GM21825 (cell line): ENCODE measurements around the gene CLDN15.
"Not testable (repeated sequence)": the region's sequence is repeated elsewhere in the genome, so short reads cannot be mapped to it uniquely, and the experiment has no call there.

Source experiments
- ATAC-seq: cut with Tn5 transposase; IDR thresholded peaks from one replicate; pipeline ENCODE4 v1.9.1; 2021; ENCODE audit warnings: mild to moderate bottlenecking, moderate library complexity; ENCODE audit not compliant: unreplicated experiment

CLDN15 gene

GRCh38 chr7:101222275-101222830, 15.2 kb downstream of the CLDN15 start:
- no peak for ATAC-seq

DNA sequence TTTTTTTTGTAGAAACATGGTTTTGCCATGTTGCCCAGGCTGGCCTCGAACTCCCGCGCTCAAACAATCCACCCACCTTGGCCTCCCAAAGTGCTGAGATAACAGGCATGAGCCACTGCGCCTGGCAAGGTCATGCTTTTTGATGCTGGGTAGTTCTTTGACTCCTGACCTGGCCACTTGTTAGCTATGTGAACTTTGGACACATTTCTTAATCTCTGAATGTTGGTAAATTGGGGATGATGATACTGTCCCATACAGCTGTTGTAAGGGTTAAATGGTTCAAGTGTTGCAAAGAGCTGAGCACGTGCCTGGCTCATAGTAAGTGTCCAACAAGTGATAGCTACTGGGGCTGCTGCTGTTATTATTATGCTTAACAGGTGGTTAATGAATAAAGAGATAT, 17.3 kb downstream of the CLDN15 start:
- no peak for ATAC-seq

GRCh38 chr7:101218236-101219125, 19.1 kb downstream of the CLDN15 start:
- peak; percentile 4 for ATAC-seq

DNA sequence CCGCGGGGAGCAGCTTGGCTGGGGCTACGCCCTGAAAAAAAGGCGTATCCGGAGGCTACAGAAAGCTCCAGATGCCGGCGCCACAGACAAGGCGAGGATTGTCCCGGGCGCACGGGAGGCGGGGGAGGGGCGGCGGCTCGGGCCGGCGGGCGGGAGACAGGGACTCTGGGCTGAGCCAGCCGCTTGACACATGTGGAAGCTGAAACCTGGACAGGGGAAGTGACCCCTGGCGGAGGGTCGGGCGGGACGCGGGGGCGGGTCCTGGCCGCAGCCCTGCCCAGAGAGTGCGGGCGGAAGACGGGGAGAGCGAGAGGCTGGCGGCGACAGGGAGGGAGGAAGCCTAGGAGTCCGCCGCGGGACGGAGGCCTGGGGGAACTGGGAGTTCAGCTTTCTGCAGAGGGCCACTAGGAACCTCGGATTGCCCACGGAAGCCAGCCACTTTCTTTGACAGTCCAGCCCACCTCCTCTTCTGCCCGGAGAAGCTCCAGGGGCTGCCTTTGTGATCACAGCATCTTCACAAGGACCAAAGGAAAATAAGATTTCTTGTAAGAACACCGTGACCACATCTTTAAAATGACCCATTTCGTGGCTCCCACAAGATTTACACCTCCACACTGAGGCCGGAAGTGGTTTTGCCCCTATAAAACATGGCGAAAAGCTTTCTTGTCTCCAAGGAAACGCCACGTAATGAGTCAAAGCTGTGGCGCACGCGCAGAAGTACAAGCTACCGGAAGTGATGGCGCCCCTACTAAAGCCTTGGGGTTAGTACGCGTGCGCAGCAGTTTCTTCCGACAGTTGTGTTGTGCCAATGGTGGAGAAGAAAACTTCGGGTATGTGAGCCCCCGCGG, 20.0 kb downstream of the CLDN15 start, which contains the start of the genes PLOD3 and ZNHIT1:
PLOD3 (minus strand) TSS at position 194 of the 848 bp plus-strand sequence. CDS start 307 bp downstream, outside the sequence.
ZNHIT1 (plus strand) TSS at position 778 of the 848 bp plus-strand sequence; CDS start at position 809, 31 bp downstream.
- ATAC-seq = peak; percentile 57

DNA sequence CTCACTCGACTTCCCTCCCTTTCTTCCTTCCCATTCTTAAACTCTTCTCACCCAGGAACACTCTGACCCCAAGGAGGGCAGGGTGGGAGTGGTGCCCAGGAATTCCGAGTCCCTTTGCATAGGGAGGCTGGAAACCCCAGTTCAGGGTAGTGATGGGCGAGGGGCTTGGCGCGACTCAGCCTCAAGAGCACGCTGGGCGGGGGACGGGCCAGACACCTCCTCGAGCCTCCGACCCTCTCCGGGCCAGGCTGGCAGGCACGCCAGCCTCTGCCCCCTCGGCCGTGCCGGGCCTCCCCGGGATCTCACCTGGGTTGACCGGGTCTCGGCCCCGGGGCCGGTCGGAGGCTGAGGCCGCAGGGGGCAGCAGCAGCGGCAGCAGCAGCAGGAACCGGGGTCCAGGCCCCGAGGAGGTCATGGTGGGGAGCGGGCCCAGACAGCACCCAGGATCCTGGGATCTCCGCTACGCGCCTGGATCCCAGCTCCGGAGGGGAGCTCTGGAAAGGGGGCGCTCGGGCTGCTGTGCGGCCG, 20.7 kb downstream of the CLDN15 start:
- peak; percentile 22 for ATAC-seq

- peak; percentile 2 for ATAC-seq
These were observed 21.4 kb downstream of the CLDN15 start for GRCh38 chr7:101216001-101216859.

DNA sequence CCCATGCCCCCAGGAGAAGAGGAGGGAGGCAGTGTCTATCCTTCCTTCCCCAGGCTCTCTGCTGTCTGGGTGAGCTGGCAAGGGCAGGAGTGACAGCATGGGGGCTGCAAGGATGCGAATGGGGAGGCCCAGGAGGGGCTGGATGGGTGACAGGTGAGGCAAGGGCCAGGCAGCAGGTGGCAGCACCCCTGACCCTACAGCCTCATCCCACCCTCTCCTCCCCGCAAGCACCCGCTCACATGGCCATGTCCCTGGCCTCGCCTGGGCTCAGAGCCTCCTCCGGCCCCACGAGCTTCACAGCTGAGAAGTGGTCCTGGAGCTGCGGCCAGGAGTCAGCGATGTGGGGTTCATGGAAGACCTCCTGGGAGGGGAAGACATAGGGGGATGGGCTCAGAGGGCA, 25.6 kb downstream of the CLDN15 start:
- ATAC-seq = no peak

GRCh38 chr7:101211501-101211900, 26.1 kb downstream of the CLDN15 start:
- ATAC-seq = no peak

DNA sequence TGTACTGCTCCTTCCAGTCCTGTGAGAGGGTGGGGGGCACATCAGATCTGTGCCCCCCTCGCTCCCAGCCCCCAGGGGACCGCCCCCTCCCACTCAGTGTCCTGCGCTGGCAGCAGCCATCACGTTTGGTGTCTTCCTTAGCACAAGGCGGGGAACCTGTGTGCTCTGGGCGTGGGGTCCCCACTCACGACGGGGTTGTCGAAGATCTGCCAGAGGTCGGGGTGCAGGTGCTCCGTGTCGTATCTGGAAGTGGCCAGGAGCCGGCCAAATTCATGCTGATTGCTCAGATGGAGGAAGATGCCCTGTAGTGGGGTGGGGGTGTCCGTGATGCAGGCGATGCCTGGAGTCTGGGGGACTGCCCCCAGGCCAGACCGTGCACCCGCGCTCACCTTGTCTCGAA, 27.5 kb downstream of the CLDN15 start:
- no peak for ATAC-seq

- no peak for ATAC-seq
These were observed 28.8 kb downstream of the CLDN15 start for GRCh38 chr7:101208794-101209193.

DNA sequence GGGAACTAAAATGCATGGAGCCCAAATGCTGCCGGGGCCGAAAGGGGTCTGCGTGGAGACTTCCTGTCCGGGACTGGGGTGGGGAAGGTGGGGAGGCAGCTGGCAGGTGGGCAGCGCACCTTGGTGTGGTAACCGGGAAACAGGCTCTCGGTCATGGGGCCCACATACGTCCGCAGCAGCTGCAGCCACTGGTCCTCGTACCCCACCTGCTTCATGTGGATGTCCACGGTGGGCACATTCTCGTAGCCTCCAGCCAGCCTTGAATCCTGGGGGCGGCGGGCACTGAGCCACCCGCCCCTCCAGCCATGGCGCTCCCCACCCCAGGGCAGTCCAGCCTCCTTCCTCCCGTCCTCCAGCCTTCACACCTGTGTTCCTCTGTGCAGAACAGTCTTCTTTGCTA, 30.1 kb downstream of the CLDN15 start:
- ATAC-seq = no peak

DNA sequence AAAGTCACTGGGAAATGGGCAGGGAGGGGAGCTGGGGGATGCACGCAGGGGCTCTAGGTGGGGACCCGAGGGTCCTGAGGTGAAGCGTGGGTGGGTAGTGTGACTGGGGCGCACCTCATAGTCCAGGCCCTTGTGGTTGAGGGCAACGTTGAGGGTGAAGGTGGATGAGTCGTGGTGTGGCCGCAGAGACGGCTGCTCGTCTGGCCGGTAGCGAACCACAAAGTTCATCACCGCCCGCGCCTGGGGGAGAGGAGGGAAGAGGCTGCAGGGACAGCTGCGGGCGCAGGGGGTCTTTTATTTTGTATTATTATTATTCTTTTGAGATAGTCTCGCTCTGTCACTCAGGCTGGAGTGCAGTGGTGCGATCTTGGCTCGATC, 30.9 kb downstream of the CLDN15 start:
- ATAC-seq = no peak

DNA sequence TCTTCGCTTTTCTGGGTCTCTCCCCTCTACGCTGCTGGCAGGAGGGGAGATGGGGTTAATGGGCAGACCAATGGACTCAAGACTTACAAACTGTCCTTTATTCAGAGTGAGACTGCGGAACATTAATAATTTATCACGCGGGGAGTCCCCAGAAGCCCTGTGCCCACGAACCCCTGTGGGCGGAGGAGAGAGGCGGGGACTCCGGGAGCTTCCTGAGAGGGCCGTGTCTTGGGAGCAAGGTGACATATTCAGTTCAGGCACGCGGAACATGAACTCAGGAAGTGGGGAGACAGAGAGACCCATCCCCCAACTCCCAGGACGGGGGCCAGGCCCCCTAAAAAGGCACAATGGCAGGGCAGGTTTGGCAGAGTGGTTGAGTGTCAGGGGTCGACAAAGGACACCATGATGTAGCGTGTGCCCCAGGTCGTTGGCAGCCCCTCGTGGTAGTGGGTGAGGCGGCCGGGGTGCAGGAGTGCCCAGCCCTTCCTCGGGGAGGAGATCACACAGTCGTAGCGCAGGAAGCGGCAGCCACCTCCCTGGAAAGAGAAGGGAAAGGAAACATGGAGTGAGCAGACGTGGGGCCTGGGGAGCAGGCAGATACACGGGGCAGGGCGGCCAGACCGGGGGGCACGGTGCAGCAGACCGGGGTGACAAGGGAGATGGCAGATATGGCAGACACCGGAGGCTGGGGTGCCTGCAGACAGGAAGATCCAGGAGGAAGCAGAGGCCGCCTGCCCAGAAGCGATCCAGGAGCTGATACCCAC, 31.5 kb downstream of the CLDN15 start:
- no peak for ATAC-seq

DNA sequence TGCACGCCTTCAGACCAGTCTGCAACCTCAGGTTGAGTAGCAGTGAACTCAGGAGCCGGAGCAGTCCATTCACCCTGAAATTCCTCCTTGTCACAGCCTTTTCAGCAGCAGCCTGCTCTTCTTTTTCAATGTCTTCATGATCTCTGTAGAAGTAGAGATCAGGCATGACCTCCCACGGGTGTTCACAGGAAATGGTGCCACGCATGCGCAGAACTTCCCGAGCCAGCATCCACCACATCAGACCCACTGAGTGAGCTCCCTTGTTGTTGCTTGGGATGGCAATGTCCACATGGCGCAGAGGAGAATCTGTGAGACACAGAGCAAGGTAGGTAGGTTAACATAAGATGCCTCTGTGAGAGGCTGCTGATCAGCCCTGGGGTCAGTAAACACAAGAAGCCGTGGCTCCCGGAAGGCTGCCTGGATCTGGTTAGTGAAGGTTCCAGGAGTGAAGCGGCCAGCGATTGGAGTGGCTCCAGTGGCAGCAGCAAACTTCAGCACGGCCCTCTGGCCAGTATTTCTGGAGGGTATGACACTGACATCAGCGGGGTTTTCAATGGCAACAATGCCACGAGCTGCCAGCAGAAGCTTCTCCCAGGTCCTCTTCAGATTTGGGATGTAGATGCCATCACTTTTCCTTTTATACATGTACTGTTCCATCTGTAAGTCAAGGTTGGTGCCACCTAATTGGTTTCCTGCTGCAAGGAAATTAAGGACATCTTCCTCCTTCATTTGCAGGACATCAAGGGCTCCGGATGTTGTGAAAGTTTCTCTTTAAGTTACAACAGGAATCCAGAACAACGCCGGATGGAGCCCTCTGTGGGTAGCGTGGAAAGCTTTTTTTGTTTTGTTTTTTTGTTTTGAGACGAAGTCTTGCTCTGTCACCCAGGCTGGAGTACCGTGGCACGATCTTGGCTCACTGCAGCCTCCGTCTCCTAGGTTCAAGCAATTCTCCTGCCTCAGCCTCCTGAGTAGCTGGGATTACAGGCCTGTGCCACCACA, 33.6 kb downstream of the CLDN15 start:
- not testable (repeated sequence) for ATAC-seq

DNA sequence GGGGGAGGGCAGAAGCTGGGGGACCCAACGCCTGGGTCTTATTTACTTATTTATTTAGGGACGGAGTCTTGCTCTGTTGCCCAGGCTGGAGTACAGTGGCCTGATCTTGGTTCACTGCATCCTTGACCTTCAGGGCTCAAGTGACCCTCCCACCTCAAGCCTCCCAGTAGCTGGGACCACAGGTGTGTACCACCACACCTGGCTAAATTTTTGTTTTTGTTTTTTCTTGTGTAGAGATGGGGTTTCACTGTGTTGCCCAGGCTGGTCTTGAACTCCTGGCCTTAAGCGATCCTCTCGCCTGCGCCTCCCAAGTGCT, 35.0 kb downstream of the CLDN15 start:
- no peak for ATAC-seq

GRCh38 chr7:101201695-101202602, 35.7 kb downstream of the CLDN15 start:
- ATAC-seq = no peak

DNA sequence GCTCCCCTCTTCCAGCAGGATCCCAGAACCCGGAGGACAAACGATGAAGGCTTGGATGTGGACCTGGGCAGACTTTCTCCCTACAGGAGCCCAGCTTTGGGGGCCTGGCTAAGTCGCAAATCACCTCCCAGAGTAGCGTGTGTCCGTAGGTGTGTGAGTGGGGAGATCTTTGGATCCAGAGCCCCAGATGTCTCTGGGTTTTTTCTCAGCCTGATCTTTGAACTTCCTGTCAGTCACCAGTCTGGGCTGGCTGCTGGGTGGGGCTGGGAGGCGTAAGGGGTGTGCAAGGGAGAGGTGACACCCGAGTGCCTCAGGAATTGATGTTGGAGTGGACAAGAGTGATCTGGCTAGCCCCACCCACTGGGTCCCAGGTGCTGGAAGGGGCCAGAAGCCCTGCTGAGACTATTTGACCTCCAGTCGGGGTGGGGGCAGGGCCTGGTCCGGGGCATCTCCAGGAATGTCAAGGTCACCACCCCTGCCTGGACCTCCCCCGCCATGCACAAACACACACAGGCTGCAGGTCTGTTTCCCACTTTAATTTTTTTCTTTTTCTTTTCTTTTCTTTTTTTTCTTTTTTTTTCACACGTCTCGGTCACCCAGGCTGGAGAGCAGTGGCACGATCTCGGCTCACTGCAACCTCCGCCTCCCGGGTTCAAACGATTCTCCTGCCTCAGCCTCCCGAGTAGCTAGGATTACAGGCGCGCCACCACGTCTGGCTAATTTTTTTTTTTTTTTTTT, 36.6 kb downstream of the CLDN15 start, which contains the start of gene MOGAT3:
MOGAT3 (minus strand) TSS at position 175 of the 738 bp plus-strand sequence. CDS start 182 bp downstream, outside the sequence.
- no peak for ATAC-seq
